HG02763 (cell line): ENCODE measurements around the gene ELP6.

Experiments
- ATAC-seq: cut with Tn5 transposase; IDR thresholded peaks from one replicate; pipeline ENCODE4 v1.9.1; 2021; ENCODE audit warnings: mild to moderate bottlenecking, moderate library complexity; ENCODE audit not compliant: unreplicated experiment

Gene ELP6

DNA sequence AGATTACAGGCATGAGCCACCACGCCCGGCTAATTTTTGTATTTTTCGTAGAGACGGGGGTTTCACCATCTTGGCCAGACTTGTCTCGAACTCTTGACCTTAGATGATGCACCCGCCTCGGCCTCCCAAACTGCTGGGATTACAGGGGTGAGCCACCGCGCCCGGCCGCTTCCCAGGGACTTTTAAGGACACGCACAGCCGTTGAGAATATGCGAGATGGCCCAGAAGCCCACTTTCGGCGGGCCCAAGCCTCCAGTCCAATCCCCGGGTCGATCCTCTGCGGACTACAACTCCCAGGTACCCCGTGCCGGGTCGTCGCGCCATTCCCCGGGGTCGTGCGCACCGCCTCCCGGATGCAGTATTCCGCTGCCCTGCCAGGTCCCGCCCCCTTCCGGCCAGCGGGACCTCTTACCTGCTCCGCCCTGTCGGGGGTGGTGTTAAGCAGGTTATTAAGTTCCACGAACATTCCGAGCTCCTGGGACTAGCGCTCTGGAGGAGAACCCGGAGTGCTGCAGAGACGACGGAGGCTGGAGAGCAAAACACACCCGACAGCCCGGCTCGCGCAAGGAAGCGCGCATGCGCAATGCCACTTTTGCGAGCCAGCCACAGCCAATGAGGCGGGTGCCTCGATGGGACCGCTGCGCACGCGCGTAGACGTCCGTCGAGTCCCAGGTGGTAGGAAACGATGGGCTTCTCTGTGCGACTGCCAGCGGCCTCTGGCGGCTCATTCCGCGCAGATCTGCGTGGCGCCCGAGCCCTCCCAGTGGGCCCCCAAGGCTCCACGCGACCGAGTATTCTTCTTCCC lies at the start of gene ELP6:
TSS of gene ELP6 (minus strand) at position 588 of the 805 bp plus-strand sequence. CDS start at position 466, 122 bp downstream.
- ATAC-seq: peak; percentile 96

- no peak for ATAC-seq
Measured at GRCh38 chr3:47556351-47556750, 42.8 kb upstream of the ELP6 start.

DNA sequence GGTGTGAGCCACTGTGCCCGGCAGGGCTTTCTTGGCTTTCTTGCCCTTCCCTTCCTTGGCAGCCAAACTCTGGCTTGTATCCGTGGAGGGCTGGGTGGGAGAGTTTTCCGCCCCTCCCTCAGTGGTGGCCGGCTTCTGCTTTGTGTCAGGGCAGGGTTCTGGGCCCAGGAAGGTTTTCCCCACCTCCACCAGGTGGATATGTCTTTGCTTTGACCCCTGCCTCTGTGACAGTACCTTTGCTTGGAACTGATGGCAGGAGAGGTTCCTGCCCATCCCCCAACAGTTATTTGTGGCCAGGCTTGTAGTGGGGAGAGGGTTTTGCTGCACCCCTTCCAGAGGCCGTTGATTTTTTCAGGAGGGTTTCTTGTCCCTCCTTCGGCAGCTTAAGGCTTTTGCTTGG lies 40.8 kb upstream of the ELP6 start:
- ATAC-seq: no peak

- no peak for ATAC-seq
Measured at GRCh38 chr3:47553407-47553806, 39.9 kb upstream of the ELP6 start.

- no peak for ATAC-seq
Measured at GRCh38 chr3:47542471-47543173, 29.1 kb upstream of the ELP6 start.

- ATAC-seq: no peak
Measured at GRCh38 chr3:47541583-47542108, 28.1 kb upstream of the ELP6 start.

- ATAC-seq: no peak
Measured at GRCh38 chr3:47540281-47540680, 26.8 kb upstream of the ELP6 start.

GRCh38 chr3:47536967-47537366 lies 23.5 kb upstream of the ELP6 start:
- ATAC-seq: no peak

GRCh38 chr3:47536221-47536891 lies 22.8 kb upstream of the ELP6 start:
- ATAC-seq: no peak

DNA sequence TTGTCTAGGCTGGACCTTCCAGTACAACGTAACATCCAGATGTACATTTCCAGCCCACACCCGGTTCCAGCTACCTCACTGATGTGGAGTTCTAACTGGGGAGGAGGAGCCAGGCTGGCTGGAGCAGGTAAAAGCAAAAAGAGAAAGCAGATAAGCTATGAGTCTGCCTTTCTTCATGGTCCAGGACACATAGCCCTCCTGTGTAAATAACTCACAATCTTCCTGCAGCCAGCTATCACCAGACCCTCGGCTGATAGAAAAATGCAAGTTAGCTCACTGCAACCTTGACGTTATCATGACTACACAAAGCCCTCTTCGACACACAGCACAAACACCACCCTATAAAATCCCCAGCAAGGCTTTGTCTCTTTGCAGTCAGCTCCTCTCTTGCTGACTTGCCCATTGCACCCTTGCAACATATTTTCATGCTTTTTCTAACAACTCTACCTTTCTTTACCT lies 20.5 kb upstream of the ELP6 start:
- ATAC-seq: no peak

GRCh38 chr3:47533481-47533880 lies 20.0 kb upstream of the ELP6 start:
- ATAC-seq: no peak

DNA sequence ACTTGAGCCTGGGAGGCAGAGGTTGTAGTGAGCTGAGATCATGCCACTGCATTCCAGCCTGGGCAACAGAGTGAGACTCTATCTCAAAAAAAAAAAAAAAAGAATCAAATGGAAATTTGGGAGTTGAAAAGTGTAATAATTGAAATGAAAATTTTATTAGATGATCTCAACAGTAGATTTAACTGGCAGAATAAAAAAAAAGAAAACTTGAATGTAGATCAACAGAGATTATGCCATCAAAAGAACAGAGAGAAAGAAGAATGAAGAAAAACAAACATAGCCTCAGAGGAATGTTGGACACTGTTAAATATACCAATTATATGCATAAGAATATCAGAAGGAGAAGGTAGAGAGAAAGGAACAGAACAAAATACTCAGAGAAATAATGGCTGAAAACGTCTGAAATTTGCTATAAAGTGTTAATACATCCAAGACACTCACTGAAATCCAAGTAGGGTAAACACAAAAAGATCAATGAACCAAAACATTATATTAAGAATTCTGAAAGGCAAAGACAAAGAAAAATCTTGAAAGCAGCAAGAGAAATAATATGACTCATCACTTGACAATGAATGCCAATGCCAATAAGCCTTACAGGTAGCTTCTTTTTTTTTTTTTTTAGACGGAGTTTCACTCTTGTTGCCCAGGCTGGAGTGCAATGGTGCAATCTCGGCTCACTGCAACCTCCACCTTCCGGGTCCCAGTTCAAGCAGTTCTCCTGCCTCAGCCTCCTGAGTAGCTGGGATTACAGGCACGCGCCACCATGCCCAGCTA lies 14.6 kb upstream of the ELP6 start:
- no peak for ATAC-seq

DNA sequence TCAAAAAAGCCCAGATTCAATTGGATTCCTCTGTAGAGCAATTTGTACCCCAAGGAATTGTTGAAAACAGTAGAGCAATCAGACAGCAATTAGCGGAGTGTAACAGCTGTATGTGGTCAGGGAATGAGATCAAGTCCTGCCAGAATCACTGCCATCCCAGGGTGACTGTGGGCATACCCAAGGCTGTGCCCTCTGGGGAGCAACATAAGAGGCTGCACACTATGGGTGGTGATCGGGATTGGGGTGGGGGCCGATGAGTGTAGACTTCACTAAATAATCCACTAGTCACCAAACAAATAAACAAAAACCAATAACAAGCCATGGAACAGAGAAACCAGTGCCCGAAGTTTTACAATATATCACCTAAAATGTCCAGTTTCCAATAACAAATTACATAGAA lies 12.1 kb upstream of the ELP6 start:
- ATAC-seq: no peak

DNA sequence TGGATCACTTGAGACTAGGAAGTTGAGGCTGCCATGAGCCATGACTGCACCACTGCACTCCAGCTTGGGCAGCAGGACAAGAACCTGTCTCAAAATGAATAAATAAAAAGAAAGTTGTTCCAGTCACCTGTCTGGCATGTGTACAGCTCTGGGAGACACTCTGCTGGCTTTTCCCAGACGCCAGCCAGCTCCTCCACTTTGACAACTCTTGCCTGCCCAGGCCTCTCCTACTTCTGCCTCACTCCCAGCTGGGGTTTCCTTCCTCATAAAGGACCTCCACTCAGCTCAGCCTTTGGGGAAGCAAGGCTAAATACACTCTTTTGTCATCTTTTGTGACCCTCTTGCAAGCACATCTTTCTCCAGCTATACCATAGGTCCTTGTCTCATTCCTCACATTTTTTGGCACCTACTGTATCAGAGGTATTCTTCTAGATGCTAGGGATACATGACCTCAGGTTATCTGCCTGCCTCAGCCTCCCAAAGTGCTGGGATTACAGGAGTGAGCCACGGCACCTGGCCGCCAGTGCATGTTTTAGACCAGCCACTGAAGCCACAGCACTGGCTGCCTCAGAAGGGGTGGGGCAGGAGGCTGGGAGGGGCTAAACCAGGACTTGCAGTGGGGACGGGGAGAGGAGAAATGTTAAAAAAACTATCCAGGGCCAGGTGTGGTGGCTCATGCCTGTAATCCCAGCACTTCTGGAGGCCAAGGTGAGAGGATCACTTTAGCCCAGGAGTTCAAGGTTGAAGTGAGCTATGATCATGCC lies 10.0 kb upstream of the ELP6 start:
- no peak for ATAC-seq

- no peak for ATAC-seq
Measured at GRCh38 chr3:47522082-47522987, 8.8 kb upstream of the ELP6 start.

DNA sequence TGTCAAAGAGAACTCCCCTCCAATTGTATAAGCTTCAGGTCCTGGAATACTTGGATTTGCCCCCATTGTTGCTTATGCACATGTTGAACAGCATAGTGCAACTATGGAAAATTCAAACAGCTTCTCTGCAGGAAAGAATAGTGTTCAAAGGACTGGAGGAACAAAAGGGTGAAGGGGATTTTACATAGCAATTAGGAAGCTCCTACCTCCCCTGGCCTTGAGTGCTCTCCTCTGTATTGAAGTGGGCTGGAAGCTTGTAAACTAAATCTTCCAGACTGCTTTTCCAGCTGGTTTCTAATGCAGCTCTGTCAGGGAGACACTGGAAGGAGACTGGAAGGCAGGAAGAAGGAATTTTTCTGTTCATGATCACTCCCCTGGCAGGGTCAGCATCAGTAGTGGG lies 7.2 kb upstream of the ELP6 start:
- no peak for ATAC-seq

DNA sequence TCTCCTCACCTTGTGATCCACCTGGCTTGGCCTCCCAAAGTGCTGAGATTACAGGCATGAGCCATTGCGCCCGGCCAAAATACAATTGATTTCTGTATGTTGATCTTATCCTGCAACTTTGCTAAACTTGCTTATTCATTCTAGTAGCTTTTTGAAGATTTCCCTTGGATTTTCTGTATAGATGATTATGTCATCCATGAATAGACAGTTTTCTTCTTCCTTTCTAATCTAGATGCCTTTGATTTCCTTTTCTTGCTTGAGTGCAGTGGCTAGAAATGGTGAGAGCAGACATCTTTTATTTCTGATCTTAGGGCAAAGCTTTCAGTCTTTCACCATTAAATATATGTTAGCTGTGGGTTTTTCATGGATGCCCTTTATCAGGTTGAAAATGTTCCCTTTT lies 4.4 kb upstream of the ELP6 start:
- ATAC-seq: no peak

GRCh38 chr3:47515864-47516319 lies 2.4 kb upstream of the ELP6 start:
- ATAC-seq: no peak

- ATAC-seq: no peak
Measured at GRCh38 chr3:47515100-47515499, 1.6 kb upstream of the ELP6 start.
